GM21381 (cell line): ENCODE data around the gene FOXP1.
A peak's percentile ranks its signal among the peaks of the same experiment; 100 is the strongest.

Experiments used
- ATAC-seq: cut with Tn5 transposase; IDR thresholded peaks from one replicate; pipeline ENCODE4 v1.9.1; 2021; ENCODE audit warnings: mild to moderate bottlenecking, moderate library complexity; ENCODE audit not compliant: unreplicated experiment

FOXP1 gene

GRCh38 chr3:71228156-71228866, 355.2 kb downstream of the FOXP1 start:
- no peak for ATAC-seq

GRCh38 chr3:71227270-71227661, 356.3 kb downstream of the FOXP1 start:
- ATAC-seq, result peak; percentile 8

- peak; percentile 86 for ATAC-seq
Measured at GRCh38 chr3:71226565-71227269, 356.8 kb downstream of the FOXP1 start.

GRCh38 chr3:71225951-71226564, 357.5 kb downstream of the FOXP1 start:
- ATAC-seq, result peak; percentile 4

- ATAC-seq, result no peak
Measured at GRCh38 chr3:71225002-71225684, 358.4 kb downstream of the FOXP1 start.

- peak; percentile 98 for ATAC-seq
Measured at GRCh38 chr3:71219744-71220638, 363.5 kb downstream of the FOXP1 start.

- no peak for ATAC-seq
Measured at GRCh38 chr3:71218508-71218907, 365.0 kb downstream of the FOXP1 start.

GRCh38 chr3:71217640-71218222, 365.8 kb downstream of the FOXP1 start:
- ATAC-seq, result no peak

GRCh38 chr3:71215351-71215750, 368.2 kb downstream of the FOXP1 start:
- ATAC-seq, result no peak

- no peak for ATAC-seq
Measured at GRCh38 chr3:71214797-71215196, 368.7 kb downstream of the FOXP1 start.

GRCh38 chr3:71214016-71214415, 369.5 kb downstream of the FOXP1 start:
- ATAC-seq, result no peak

- no peak for ATAC-seq
Measured at GRCh38 chr3:71211083-71211482, 372.4 kb downstream of the FOXP1 start.

GRCh38 chr3:71210257-71211007, 373.1 kb downstream of the FOXP1 start:
- no peak for ATAC-seq

GRCh38 chr3:71208211-71209095, 375.1 kb downstream of the FOXP1 start:
- ATAC-seq, result no peak

- ATAC-seq, result no peak
Measured at GRCh38 chr3:71207632-71208031, 375.9 kb downstream of the FOXP1 start.

GRCh38 chr3:71206305-71207165, 377.0 kb downstream of the FOXP1 start:
- no peak for ATAC-seq

GRCh38 chr3:71203727-71204488, 379.6 kb downstream of the FOXP1 start:
- ATAC-seq, result no peak
